Measurements from ENCODE around the gene ZSWIM2. TPM values are rescaled to one million over a fixed set of nuclear protein-coding genes. Genes with fewer than 3 reads are reported as not detected.

ZSWIM2 gene
- total and polyA plus RNA-seq, 2 of the 4 experiments (the other 2 are of a cell fraction), result 0.09 TPM; not detected in 1

DNA sequence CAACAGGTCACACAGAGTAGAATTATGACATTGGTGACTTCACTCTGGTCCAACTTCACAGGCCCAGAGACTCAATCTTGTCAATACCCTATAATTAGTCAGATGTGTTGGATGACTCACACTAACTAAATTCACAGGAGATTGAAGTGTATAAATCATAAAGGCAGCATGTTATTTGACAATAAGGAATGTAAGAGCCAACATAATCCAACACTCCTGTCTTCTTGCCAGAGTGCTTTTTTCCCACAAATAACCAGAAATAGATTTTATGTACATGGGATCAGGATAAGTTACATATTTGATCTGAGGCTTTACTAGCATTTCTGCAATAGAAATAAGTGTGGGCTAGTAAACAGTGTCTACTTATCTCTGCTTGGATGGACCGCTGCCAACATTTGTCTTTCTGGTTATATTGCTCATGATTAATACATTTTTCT is 42.2 kb upstream of the ZSWIM2 start:
- no peak overlapping the region for H3K18ac ChIP-seq (ENCODE audit: low read depth, low read length)
- POLR2A ChIA-PET (ENCODE audit: unreplicated experiment), result no interaction called here
- no peak overlapping the region for H2BK120ac ChIP-seq (ENCODE audit: low read depth, low read length)
- H3K4ac ChIP-seq (ENCODE audit: low read depth, low read length), result no peak overlapping the region
- no peak for ATAC-seq (ENCODE audit: low read depth)
- no peak overlapping the region for H3K23ac ChIP-seq (ENCODE audit: low read depth, low read length)
- H3K27me3 ChIP-seq (ENCODE audit: control insufficient read depth, insufficient read depth, low read length), result no peaks in the 10 kb centered on the region
- no peaks in the 10 kb centered on the region for H3K79me1 ChIP-seq (ENCODE audit: low read depth in 1 of 2, low read length in 2 of 2)
- no peak overlapping the region for H3K9ac ChIP-seq (ENCODE audit: low read depth, low read length)
- H2BK20ac ChIP-seq (ENCODE audit: low read depth, low read length), result no peak overlapping the region
- no peak overlapping the region for H4K91ac ChIP-seq (ENCODE audit: insufficient read depth, low read depth, low read length)
- CTCF ChIA-PET, result no interaction called here
- no peak overlapping the region for H3K4me3 ChIP-seq (ENCODE audit: insufficient read depth, low read depth, low read length)
- no peak overlapping the region for H3K14ac ChIP-seq (replicated peaks; ENCODE audit: low read depth, low read length)
- H2AK5ac ChIP-seq (ENCODE audit: low read depth, low read length), result no peak overlapping the region
- no peaks in the 10 kb centered on the region for H4K20me1 ChIP-seq (ENCODE audit: insufficient read depth, low read length)
- H2AK9ac ChIP-seq (replicated peaks; ENCODE audit: low read depth, low read length, poor library complexity), result no peak overlapping the region
- no peaks in the 10 kb centered on the region for H3K9me3 ChIP-seq (ENCODE audit: control insufficient read depth, insufficient read depth, low read length)
- H3K56ac ChIP-seq (ENCODE audit: extremely low read depth, insufficient read depth, low read length), result no peak overlapping the region
- intact Hi-C loops (cut with micrococcal nuclease), result no loop called here
- no peak overlapping the region for H4K8ac ChIP-seq (ENCODE audit: low read depth in 2 of 2, low read length in 2 of 2)
- BruUV-seq (replicated peaks), result no TSS peak
- no peaks in the 10 kb centered on the region for H3K36me3 ChIP-seq (ENCODE audit: control insufficient read depth, insufficient read depth, low read length)
- no peak overlapping the region for H4K5ac ChIP-seq (ENCODE audit: low read depth, low read length)
- no peak for DNase-seq
- dilution Hi-C loops (cut with HindIII; ENCODE audit: low sequenced_read_pairs, unreplicated experiment), result no loop called here
- no peaks in the 10 kb centered on the region for H3K4me1 ChIP-seq (ENCODE audit: control insufficient read depth, insufficient read depth, low read length)
- no peak overlapping the region for H3K4me2 ChIP-seq (ENCODE audit: low read depth, low read length)
- H2AFZ ChIP-seq (replicated peaks; ENCODE audit: low read length, poor library complexity), result no peak overlapping the region
- no peak overlapping the region for H2BK15ac ChIP-seq (ENCODE audit: low read depth, low read length)
- TF ChIP-seq, protein P1, sequence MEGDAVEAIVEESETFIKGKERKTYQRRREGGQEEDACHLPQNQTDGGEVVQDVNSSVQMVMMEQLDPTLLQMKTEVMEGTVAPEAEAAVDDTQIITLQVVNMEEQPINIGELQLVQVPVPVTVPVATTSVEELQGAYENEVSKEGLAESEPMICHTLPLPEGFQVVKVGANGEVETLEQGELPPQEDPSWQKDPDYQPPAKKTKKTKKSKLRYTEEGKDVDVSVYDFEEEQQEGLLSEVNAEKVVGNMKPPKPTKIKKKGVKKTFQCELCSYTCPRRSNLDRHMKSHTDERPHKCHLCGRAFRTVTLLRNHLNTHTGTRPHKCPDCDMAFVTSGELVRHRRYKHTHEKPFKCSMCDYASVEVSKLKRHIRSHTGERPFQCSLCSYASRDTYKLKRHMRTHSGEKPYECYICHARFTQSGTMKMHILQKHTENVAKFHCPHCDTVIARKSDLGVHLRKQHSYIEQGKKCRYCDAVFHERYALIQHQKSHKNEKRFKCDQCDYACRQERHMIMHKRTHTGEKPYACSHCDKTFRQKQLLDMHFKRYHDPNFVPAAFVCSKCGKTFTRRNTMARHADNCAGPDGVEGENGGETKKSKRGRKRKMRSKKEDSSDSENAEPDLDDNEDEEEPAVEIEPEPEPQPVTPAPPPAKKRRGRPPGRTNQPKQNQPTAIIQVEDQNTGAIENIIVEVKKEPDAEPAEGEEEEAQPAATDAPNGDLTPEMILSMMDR (conservative IDR thresholded peaks at IDR 0.05; ENCODE audit: low read depth, low read length), result no peak
- TF ChIP-seq CHD1 (IDR thresholded peaks at IDR 0.05; ENCODE audit: low read depth, low read length) (no peak), MAFK (IDR thresholded peaks at IDR 0.05; ENCODE audit: low read depth, low read length) (no peak), NFE2L2 (IDR thresholded peaks at IDR 0.05; ENCODE audit: low read depth, low read length) (no peak), MXI1 (IDR thresholded peaks at IDR 0.05; ENCODE audit: borderline replicate concordance, low read depth, low read length) (no peak), BHLHE40 (IDR thresholded peaks at IDR 0.05; ENCODE audit: low read depth, low read length) (no peak), SMC3 (IDR thresholded peaks at IDR 0.05; ENCODE audit: low read depth, low read length) (no peak), POLR2A (IDR thresholded peaks at IDR 0.05; ENCODE audit: low read depth, low read length) (no peak)
- TF ChIP-seq, protein P2, sequence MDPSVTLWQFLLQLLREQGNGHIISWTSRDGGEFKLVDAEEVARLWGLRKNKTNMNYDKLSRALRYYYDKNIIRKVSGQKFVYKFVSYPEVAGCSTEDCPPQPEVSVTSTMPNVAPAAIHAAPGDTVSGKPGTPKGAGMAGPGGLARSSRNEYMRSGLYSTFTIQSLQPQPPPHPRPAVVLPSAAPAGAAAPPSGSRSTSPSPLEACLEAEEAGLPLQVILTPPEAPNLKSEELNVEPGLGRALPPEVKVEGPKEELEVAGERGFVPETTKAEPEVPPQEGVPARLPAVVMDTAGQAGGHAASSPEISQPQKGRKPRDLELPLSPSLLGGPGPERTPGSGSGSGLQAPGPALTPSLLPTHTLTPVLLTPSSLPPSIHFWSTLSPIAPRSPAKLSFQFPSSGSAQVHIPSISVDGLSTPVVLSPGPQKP (IDR thresholded peaks at IDR 0.05; ENCODE audit: borderline replicate concordance, low read depth, low read length), result no peak
- H2BK5ac ChIP-seq (ENCODE audit: low read depth, low read length, poor library complexity, severe bottlenecking), result no peak overlapping the region
- WGBS, 2 experiments (ENCODE audit: extremely low coverage in 2 of 2, insufficient read length in 1 of 2), result no CpG with 5 or more reads among the region's 1 CpG
- no peak overlapping the region for H3K27ac ChIP-seq (ENCODE audit: insufficient read depth, low read length)
- H3K9me1 ChIP-seq (ENCODE audit: insufficient read depth, low read length), result no peaks in the 10 kb centered on the region
- in situ Hi-C loops (cut with MboI; ENCODE audit: low sequenced_read_pairs), result no loop called here
